Measurements from ENCODE around the gene ZNF76. TPM values are rescaled to one million over a fixed set of nuclear protein-coding genes. Genes with fewer than 3 reads are reported as not detected.

Gene ZNF76
- total and polyA plus RNA-seq, 9 of the 15 experiments (the other 6 are each of a cell fraction or from before 2014, with no cell fraction given): 1.2 to 17.8 (median 10.7) TPM

DNA sequence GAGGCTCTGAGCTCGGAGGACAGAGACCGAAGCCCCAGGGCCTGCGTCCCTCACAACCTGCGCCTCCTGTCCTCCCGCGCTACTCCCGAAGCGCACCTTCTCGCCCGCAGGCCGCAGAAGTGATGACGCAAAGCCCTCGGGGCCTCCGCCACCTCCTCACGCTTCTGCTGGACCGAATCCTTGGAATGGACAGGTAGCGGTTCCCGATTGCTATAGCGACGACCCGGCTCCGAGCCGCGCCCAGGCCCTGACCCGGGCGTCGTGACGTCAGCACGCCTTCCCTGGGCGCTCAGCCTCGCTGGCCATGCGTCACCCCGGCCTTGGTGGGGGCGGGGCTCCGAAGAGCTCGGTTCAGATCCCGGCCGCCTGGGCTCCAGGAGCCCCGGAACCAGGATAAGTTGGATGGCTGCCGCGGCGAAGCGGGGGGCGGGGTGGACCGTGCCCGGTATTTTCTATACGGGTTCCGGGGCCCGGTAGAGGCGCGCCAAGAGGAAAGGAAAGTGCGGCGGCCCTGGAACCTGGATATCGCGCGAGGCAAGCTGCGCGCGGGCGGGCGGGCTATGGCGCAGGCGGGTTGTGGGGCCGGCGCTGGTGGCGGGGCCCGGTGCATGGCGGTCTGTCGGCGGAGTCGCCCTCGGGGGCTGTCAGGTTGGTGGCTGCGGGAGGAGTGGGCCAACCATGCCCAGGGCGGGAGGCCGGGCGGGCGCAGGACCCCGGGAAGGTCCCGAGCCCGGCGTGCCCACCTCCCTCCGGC, at the start of gene ZNF76 (continued):
- TF ChIP-seq HMGXB4 (CRISPR knock-in tag; IDR thresholded peaks at IDR 0.05) (peak; percentile 98), PHB (CRISPR knock-in tag; IDR thresholded peaks at IDR 0.05) (0 out of 2 replicates have a peak, but pooled peaks have one; percentile 53), NCOA4 (IDR thresholded peaks at IDR 0.05; ENCODE audit: partially characterized antibody) (no peak), NR2F6 (CRISPR knock-in tag; IDR thresholded peaks at IDR 0.05) (0 out of 2 replicates have a peak, but pooled peaks have one; percentile 61), MCM3 (IDR thresholded peaks at IDR 0.05) (no peak), ZNF324 (CRISPR knock-in tag; IDR thresholded peaks at IDR 0.05) (no peak), BRF2 (IDR thresholded peaks at IDR 0.05; ENCODE audit: borderline replicate concordance, insufficient read depth, insufficient read length) (no peak), HDAC8 (tag; IDR thresholded peaks at IDR 0.05) (peak; percentile 32; the same call in 1 of the 2 replicates), CCAR2 (IDR thresholded peaks at IDR 0.05; ENCODE audit: low read depth, low read length) (no peak), ZNF24 (IDR thresholded peaks at IDR 0.05) (no peak; the same call in none of the 2 replicates), ZNF639 (CRISPR knock-in tag; conservative IDR thresholded peaks at IDR 0.05 in 1 of 2, IDR thresholded peaks at IDR 0.05 in 1 of 2) (peak in 1 of 2 experiments; percentile 92; a peak in 2 of 4 replicates), ZNF311 (CRISPR knock-in tag; IDR thresholded peaks at IDR 0.05) (no peak), REST (IDR thresholded peaks at IDR 0.05; ENCODE audit: borderline replicate concordance) (no peak), REST (CRISPR knock-in tag; IDR thresholded peaks at IDR 0.05; ENCODE audit: low read depth) (peak; percentile 50), SMARCC2 (IDR thresholded peaks at IDR 0.05; ENCODE audit: low read depth) (no peak), PTRF (tag; IDR thresholded peaks at IDR 0.05) (no peak)

Data from K562 (cell line).